Measurements from ENCODE around the gene QKI.

The QKI gene

GRCh38 chr6:163427498-163428254 is 13.2 kb downstream of the QKI start:
- H3K9ac ChIP-seq (ENCODE audit: low read length) = no peak overlapping the region

GRCh38 chr6:163428373-163428772 is 13.9 kb downstream of the QKI start:
- no peak for DNase-seq
- no peak overlapping the region for H3K4me2 ChIP-seq (ENCODE audit: low read depth, low read length)
- no peak overlapping the region for H3K4me3 ChIP-seq (ENCODE audit: low read length)
- H3F3A ChIP-seq (ENCODE audit: insufficient read depth, low read length) = no peaks in the 10 kb centered on the region
- H3K9ac ChIP-seq (ENCODE audit: low read length) = no peak overlapping the region
- no peaks in the 10 kb centered on the region for H3K27me3 ChIP-seq (replicated peaks; ENCODE audit: insufficient read depth, low read length)
- TF ChIP-seq EZH2phosphoT487 (IDR thresholded peaks at IDR 0.05; ENCODE audit: low read length) = no peak
- no peak for TF ChIP-seq CTCF (IDR thresholded peaks at IDR 0.05; ENCODE audit: low read length)
- no peak for TF ChIP-seq EZH2 (optimal IDR thresholded peaks at IDR 0.05; ENCODE audit: low read depth, low read length)
- no peaks in the 10 kb centered on the region for H3K9me3 ChIP-seq (replicated peaks; ENCODE audit: insufficient read depth, low read length)
- no peaks in the 10 kb centered on the region for H3K36me3 ChIP-seq (replicated peaks; ENCODE audit: insufficient read depth, low read length)
- no peaks in the 10 kb centered on the region for H3K4me1 ChIP-seq (ENCODE audit: low read length)
- no peak overlapping the region for H3K27ac ChIP-seq (ENCODE audit: low read length)
- peaks cover 96% of the 10 kb centered on the region for H3K79me2 ChIP-seq (ENCODE audit: low read length)
- H3K9me2 ChIP-seq (replicated peaks; ENCODE audit: insufficient read depth, low read length) = no peaks in the 10 kb centered on the region
- no peak overlapping the region for H2AFZ ChIP-seq (ENCODE audit: low read length)
- peaks cover 3% of the 10 kb centered on the region; the same call in 1 of the 2 replicates for H4K20me1 ChIP-seq (ENCODE audit: insufficient read depth, low read length)

More at GRCh38 chr6:163427498-163428254, 13.2 kb downstream of the QKI start:
- H3K4me3 ChIP-seq (ENCODE audit: low read length) = no peak overlapping the region
- TF ChIP-seq CTCF (IDR thresholded peaks at IDR 0.05; ENCODE audit: low read length) (no peak), EZH2phosphoT487 (IDR thresholded peaks at IDR 0.05; ENCODE audit: low read length) (no peak)
- H3K36me3 ChIP-seq (replicated peaks; ENCODE audit: insufficient read depth, low read length) = no peaks in the 10 kb centered on the region
- no peaks in the 10 kb centered on the region for H3K4me1 ChIP-seq (ENCODE audit: low read length)
- H3K27me3 ChIP-seq (replicated peaks; ENCODE audit: insufficient read depth, low read length) = no peaks in the 10 kb centered on the region
- H2AFZ ChIP-seq (ENCODE audit: low read length) = no peak overlapping the region
- no peaks in the 10 kb centered on the region for H3K9me2 ChIP-seq (replicated peaks; ENCODE audit: insufficient read depth, low read length)
- H4K20me1 ChIP-seq (ENCODE audit: insufficient read depth, low read length) = peaks cover 3% of the 10 kb centered on the region; the same call in 1 of the 2 replicates
- no peak overlapping the region for H3K27ac ChIP-seq (ENCODE audit: low read length)
- no peaks in the 10 kb centered on the region for H3K9me3 ChIP-seq (replicated peaks; ENCODE audit: insufficient read depth, low read length)
- no peaks in the 10 kb centered on the region for H3F3A ChIP-seq (ENCODE audit: insufficient read depth, low read length)
- H3K4me2 ChIP-seq (ENCODE audit: low read depth, low read length) = no peak overlapping the region
- peaks cover 96% of the 10 kb centered on the region for H3K79me2 ChIP-seq (ENCODE audit: low read length)
- DNase-seq = no peak

GRCh38 chr6:163429858-163430448 is 15.4 kb downstream of the QKI start:
- Histone ChIP-seq H3K27me3 (replicated peaks; ENCODE audit: insufficient read depth, low read length) (no peaks in the 10 kb centered on the region), H4K20me1 (ENCODE audit: insufficient read depth, low read length) (peaks cover 3% of the 10 kb centered on the region; the same call in 1 of the 2 replicates), H2AFZ (ENCODE audit: low read length) (no peak overlapping the region), H3F3A (ENCODE audit: insufficient read depth, low read length) (no peaks in the 10 kb centered on the region), H3K27ac (ENCODE audit: low read length) (no peak overlapping the region), H3K4me1 (ENCODE audit: low read length) (no peaks in the 10 kb centered on the region), H3K4me2 (ENCODE audit: low read depth, low read length) (no peak overlapping the region), H3K79me2 (ENCODE audit: low read length) (peaks cover 91% of the 10 kb centered on the region), H3K4me3 (ENCODE audit: low read length) (no peak overlapping the region), H3K9me2 (replicated peaks; ENCODE audit: insufficient read depth, low read length) (no peaks in the 10 kb centered on the region), H3K9me3 (replicated peaks; ENCODE audit: insufficient read depth, low read length) (no peaks in the 10 kb centered on the region), H3K9ac (ENCODE audit: low read length) (no peak overlapping the region), H3K36me3 (replicated peaks; ENCODE audit: insufficient read depth, low read length) (no peaks in the 10 kb centered on the region)
- TF ChIP-seq EZH2 (optimal IDR thresholded peaks at IDR 0.05; ENCODE audit: low read depth, low read length) (no peak), EZH2phosphoT487 (IDR thresholded peaks at IDR 0.05; ENCODE audit: low read length) (no peak), CTCF (IDR thresholded peaks at IDR 0.05; ENCODE audit: low read length) (no peak)
- no peak for DNase-seq

All from MM.1S (cell line).